ENCODE measurements around the gene KIF21A.

Gene KIF21A

DNA sequence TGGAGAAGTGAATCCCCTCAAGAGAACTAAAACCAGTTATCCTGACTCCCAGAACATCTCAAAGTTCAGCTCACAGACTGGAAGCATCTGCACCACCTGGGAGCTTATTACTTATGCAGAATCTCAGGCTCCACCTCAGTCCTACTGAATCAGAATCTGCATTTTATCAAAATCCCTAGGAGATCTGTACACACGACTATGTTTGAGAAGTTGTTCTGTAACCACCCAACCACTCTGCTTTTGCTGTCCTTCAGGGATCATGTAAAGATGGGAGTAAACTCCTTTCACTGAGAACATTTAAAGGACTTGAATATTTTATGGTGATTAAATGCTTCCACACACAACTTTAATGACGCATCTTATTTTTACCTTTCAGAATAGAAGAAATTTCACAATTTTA is 98.0 kb downstream of the KIF21A start:
- TF ChIP-seq, protein P1, sequence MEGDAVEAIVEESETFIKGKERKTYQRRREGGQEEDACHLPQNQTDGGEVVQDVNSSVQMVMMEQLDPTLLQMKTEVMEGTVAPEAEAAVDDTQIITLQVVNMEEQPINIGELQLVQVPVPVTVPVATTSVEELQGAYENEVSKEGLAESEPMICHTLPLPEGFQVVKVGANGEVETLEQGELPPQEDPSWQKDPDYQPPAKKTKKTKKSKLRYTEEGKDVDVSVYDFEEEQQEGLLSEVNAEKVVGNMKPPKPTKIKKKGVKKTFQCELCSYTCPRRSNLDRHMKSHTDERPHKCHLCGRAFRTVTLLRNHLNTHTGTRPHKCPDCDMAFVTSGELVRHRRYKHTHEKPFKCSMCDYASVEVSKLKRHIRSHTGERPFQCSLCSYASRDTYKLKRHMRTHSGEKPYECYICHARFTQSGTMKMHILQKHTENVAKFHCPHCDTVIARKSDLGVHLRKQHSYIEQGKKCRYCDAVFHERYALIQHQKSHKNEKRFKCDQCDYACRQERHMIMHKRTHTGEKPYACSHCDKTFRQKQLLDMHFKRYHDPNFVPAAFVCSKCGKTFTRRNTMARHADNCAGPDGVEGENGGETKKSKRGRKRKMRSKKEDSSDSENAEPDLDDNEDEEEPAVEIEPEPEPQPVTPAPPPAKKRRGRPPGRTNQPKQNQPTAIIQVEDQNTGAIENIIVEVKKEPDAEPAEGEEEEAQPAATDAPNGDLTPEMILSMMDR (IDR thresholded peaks at IDR 0.05; ENCODE audit: low read length, missing control alignments): no peak
- H3K4me3 ChIP-seq (replicated peaks; ENCODE audit: low read depth, low read length): no peak overlapping the region
- DNase-seq (ENCODE audit: low read depth): no peak

DNA sequence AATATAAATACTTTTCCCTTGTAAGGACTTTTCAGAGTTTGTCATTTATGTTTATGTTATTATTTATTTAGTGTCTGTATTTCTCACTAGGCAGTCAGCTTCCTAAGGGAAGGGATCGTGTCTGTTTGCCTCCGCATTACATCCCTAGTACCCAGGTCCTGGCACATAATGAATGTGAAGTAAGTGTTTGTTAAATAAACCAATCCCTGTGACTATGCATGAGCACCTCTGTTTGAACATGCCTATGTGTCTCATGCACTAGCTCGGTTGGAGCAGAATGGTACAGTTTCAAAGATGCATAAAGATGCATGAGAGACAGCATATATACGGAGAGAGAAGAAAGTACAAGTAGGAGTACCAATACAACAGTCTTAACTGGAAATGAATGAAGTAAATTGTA is 99.3 kb downstream of the KIF21A start:
- no peak for DNase-seq (ENCODE audit: low read depth)
- TF ChIP-seq, protein P1 (IDR thresholded peaks at IDR 0.05; ENCODE audit: low read length, missing control alignments): no peak
- H3K4me3 ChIP-seq (replicated peaks; ENCODE audit: low read depth, low read length): no peak overlapping the region

DNA sequence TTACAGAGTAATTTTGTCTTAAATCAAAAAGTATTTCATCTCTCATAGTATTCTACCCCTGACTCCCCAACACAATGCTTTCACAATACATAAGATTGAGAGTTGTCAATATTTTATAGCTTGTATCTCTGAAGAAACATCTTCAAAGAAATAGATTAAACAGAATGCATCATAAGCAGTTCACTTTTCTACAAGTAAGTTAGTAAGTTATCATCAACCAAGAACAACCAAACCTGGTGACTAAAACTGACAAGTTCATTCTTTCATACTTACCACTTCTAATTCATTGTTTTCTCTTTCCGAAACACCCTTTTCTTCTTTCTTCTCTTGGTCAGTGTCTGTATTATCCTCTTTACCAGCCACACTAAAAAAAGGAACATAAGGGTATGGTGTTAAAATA is 101.2 kb downstream of the KIF21A start:
- H3K4me3 ChIP-seq (replicated peaks; ENCODE audit: low read depth, low read length): no peak overlapping the region
- TF ChIP-seq, protein P1 (IDR thresholded peaks at IDR 0.05; ENCODE audit: low read length, missing control alignments): no peak
- no peak for DNase-seq (ENCODE audit: low read depth)

DNA sequence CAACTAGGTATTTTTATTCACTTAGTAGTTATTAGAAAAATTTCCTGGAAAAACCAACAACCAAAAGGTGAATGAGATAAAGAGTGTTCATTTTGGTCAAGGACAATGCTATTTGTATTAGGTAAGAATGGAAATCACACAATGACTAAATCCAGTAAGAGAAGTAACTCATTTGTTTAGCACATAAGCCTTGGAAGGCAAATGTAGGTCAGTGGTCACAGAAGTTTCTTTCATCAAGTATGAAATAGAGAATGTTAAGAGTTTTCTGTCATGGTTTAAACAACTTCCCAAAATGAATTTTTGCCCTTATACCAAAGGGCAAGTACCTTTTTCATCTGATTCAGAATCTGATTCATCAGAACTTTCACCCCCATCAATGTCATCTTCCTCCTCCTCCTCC is 101.7 kb downstream of the KIF21A start:
- peak; percentile 49 for DNase-seq (ENCODE audit: low read depth)
- H3K4me3 ChIP-seq (replicated peaks; ENCODE audit: low read depth, low read length): no peak overlapping the region
- TF ChIP-seq, protein P1 (IDR thresholded peaks at IDR 0.05; ENCODE audit: low read length, missing control alignments): no peak

DNA sequence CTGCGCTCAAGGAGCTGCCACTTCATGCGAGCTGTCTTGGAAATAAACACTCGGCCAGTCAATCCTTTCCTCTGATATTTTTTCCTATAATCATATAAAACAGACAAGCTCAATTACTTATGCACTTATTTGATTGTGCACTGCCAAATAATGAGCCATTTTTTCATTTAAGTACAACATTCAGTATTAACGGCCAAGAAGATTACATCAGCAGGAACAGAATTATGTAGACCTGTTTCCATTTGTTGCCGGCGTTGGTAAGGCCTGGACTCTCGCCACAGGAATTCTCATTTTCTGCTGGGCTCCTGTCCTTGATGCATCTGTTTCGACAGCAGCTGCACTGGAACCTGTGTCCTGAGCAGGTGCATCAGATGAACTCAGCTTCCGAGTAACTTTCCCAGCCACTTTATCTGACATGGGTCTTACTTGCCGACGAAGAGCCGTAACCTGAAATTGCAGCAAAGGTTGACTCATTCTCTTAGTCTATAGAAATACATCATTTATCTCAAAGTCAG is 110.2 kb downstream of the KIF21A start:
- no peak overlapping the region for H3K4me3 ChIP-seq (replicated peaks; ENCODE audit: low read depth, low read length)
- TF ChIP-seq, protein P1 (IDR thresholded peaks at IDR 0.05; ENCODE audit: low read length, missing control alignments): no peak
- DNase-seq (ENCODE audit: low read depth): no peak

DNA sequence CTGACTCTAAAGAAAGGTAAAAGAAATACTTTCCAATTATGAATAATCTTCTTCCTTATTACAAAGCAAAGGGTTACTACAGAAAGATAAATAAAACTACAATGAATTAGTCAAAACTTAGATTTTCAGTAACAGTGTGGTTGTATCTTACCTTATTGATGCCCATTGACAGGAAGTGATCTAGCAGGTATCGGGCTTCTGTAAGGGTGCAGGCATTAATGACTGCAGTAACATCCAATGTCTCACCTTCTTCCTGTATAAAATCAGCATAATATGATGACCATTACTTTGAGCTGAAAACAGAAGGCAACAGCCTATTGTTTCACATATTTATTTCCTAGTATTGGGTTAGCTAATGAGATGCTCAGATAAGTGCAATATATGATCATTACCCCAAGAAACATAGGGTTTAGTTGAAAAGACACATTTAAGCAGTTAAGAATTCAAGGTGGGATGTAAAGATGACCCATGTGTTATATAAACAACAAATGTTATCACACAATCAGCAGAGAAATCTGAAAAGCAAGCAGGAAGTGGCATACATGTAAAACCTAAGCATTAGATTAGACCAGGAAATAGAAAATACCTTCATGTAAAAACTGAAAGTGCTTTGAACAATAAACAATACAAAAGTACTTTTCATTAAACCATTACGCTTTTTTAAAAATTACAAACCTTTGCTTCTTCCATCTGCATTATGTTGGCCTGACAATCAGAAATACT is 111.2 kb downstream of the KIF21A start:
- DNase-seq (ENCODE audit: low read depth): no peak
- H3K4me3 ChIP-seq (replicated peaks; ENCODE audit: low read depth, low read length): no peak overlapping the region
- TF ChIP-seq, protein P1 (IDR thresholded peaks at IDR 0.05; ENCODE audit: low read length, missing control alignments): no peak

DNA sequence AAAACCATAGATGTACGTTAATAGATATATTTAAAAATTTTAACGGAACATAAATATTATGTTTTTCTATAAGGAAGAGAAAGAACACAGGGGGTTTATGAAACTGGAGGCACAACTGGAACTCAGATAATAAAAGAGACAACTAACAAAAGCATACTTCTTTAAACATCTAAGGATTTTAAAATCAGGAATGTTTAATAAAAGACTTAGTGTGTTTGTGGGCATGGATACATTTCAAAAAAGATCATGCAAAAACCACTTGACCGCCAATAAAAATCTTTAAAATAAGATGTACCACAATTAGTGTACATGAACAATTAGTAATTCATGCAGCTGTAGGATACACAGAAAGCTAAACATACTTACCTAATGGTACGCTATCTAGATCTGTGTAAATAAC is 113.0 kb downstream of the KIF21A start:
- DNase-seq (ENCODE audit: low read depth): no peak
- H3K4me3 ChIP-seq (replicated peaks; ENCODE audit: low read depth, low read length): no peak overlapping the region
- TF ChIP-seq, protein P1 (IDR thresholded peaks at IDR 0.05; ENCODE audit: low read length, missing control alignments): no peak

Measured in fibroblast of pulmonary artery (primary cell).